Endothelial cell of umbilical vein (primary cell): Measurements from ENCODE around the gene TUFT1. TPM values are rescaled to one million over a fixed set of nuclear protein-coding genes. Genes with fewer than 3 reads are reported as not detected.

Experiments used
- BruUV-seq: library from RNA; stranded (reverse); fragments of 400-500 nt; replicated peaks from 2 replicates; lab custom pipeline; 2021; lab: Mats Ljungman, UMichigan
- CTCF ChIA-PET: fragments of 300-600, 350-600 bp; sonication (Branson Sonifier 250); formaldehyde crosslinking; loops from one replicate; lab custom pipeline; 2021; ENCODE audit warnings: antibody characterized with exemption, inconsistent platforms; lab: Charles Lee
- POLR2A ChIA-PET: fragments of 300-600, 350-600 bp; sonication (Branson Sonifier 250); formaldehyde crosslinking; loops from one replicate; lab custom pipeline; 2021; ENCODE audit warnings: antibody characterized with exemption, inconsistent platforms; lab: Charles Lee
- DNase-seq: peaks from one replicate; pipeline ENCODE4 v3.0.0-alpha.2; 2011; ENCODE audit warnings: low read depth, low spot score
- FAIRE-seq: peaks from 2 replicates; lab custom pipeline; 2011; peaks lifted over from hg19 to GRCh38; lab: Jason Lieb, UNC
- H2AFZ ChIP-seq: 2 replicates; pipeline ENCODE4 v1.6.0; 2012; ENCODE audit warnings: low read depth, low read length, control low read depth, inconsistent platforms
- H3K27ac ChIP-seq: 2 replicates; pipeline ENCODE4 v1.5.1; 2011; ENCODE audit warnings: low read depth, mild to moderate bottlenecking, control low read depth, low read length, moderate library complexity; ENCODE audit not compliant: insufficient read depth
- H3K27me3 ChIP-seq, 2 experiments: 2 replicates each; pipeline versions ENCODE4 v1.6.0 to v1.6.1; 2011; ENCODE audit warnings: low read length in 2 of 2, mixed read lengths in 1 of 2; ENCODE audit not compliant: control insufficient read depth in 2 of 2, insufficient read depth in 2 of 2
- H3K36me3 ChIP-seq, 2 experiments: 2 replicates in 1 of 2; 3 replicates in 1 of 2; pipeline ENCODE4 v1.5.1; 2011; ENCODE audit warnings: low read length in 2 of 2, mild to moderate bottlenecking in 1 of 2, moderate library complexity in 1 of 2; ENCODE audit not compliant: control insufficient read depth in 2 of 2, insufficient read depth in 2 of 2; ENCODE audit errors: extremely low read depth in 1 of 2
- H3K4me1 ChIP-seq: 3 replicates; pipeline ENCODE4 v1.5.1; 2011; ENCODE audit warnings: mild to moderate bottlenecking, low read length; ENCODE audit not compliant: control insufficient read depth, insufficient read depth; ENCODE audit errors: extremely low read depth
- H3K4me2 ChIP-seq: 2 replicates; pipeline ENCODE4 v1.6.1; 2011; ENCODE audit warnings: low read length, control low read depth, mixed read lengths; ENCODE audit not compliant: insufficient read depth
- H3K4me3 ChIP-seq, 3 experiments: fragments of 200-600 bp in 1 of 3; sonication (generic), shearing (Covaris generic) in 1 of 3; replicated peaks in 1 of 3; 2 replicates each; pipeline ENCODE4 v1.5.1; 2011 to 2016; ENCODE audit warnings: control low read depth in 3 of 3, low read length in 3 of 3, mild to moderate bottlenecking in 2 of 3, inconsistent platforms in 1 of 3, low read depth in 1 of 3, moderate library complexity in 1 of 3; ENCODE audit not compliant: insufficient read depth in 1 of 3
- H3K79me2 ChIP-seq: 2 replicates; pipeline ENCODE4 v1.6.0; 2012; ENCODE audit warnings: low read length, inconsistent platforms; ENCODE audit not compliant: control insufficient read depth, insufficient read depth
- H3K9ac ChIP-seq: replicated peaks from 2 replicates; pipeline ENCODE3; 2011; ENCODE audit warnings: low read length, control low read depth; ENCODE audit not compliant: insufficient read depth; ENCODE audit errors: extremely low read depth
- H3K9me1 ChIP-seq: replicated peaks from 3 replicates; pipeline ENCODE4 v1.6.0; 2011; ENCODE audit warnings: mild to moderate bottlenecking, low read length; ENCODE audit not compliant: control insufficient read depth, insufficient read depth; ENCODE audit errors: extremely low read depth
- H3K9me3 ChIP-seq: replicated peaks from 2 replicates; pipeline ENCODE4 v1.5.1; 2012; ENCODE audit warnings: low read length, inconsistent platforms; ENCODE audit not compliant: control insufficient read depth, insufficient read depth
- H4K20me1 ChIP-seq: replicated peaks from 2 replicates; pipeline ENCODE3; 2011; ENCODE audit warnings: mild to moderate bottlenecking, low read length; ENCODE audit not compliant: control insufficient read depth, insufficient read depth; ENCODE audit errors: extremely low read depth
- CTCF ChIP-seq, 2 donors: IDR thresholded peaks; 1 replicate in 1 of 2; 2 replicates in 1 of 2; pipeline ENCODE4 v1.5.1; 2011; ENCODE audit warnings: low read length in 2 of 2, mild to moderate bottlenecking in 2 of 2, moderate library complexity in 2 of 2, control low read depth in 1 of 2, inconsistent platforms in 1 of 2, low read depth in 1 of 2; ENCODE audit not compliant: insufficient read depth in 1 of 2; ENCODE audit errors: extremely low read depth in 1 of 2
- EZH2 ChIP-seq: IDR thresholded peaks from 2 replicates; pipeline ENCODE4 v1.6.1; 2012; ENCODE audit warnings: borderline replicate concordance, low read depth, mild to moderate bottlenecking, moderate library complexity, low read length, inconsistent platforms; ENCODE audit not compliant: severe bottlenecking
- FOS ChIP-seq: IDR thresholded peaks from 2 replicates; pipeline ENCODE4 v1.6.1; 2011; ENCODE audit warnings: mild to moderate bottlenecking, low read length, moderate library complexity, borderline replicate concordance; ENCODE audit not compliant: insufficient read depth
- GATA2 ChIP-seq: IDR thresholded peaks from 2 replicates; pipeline ENCODE4 v1.7.0; 2011; ENCODE audit warnings: low read depth, mild to moderate bottlenecking, moderate library complexity, mixed read lengths, low read length; ENCODE audit not compliant: insufficient read length, insufficient read depth
- JUN ChIP-seq: IDR thresholded peaks from 2 replicates; pipeline ENCODE4 v1.6.1; 2011; ENCODE audit warnings: borderline replicate concordance, low read depth; ENCODE audit not compliant: insufficient read length, insufficient read depth
- MAX ChIP-seq: IDR thresholded peaks from 2 replicates; pipeline ENCODE4 v1.6.1; 2011; ENCODE audit not compliant: insufficient read depth, insufficient read length
- MYC ChIP-seq: IDR thresholded peaks from one replicate; pipeline ENCODE4 v1.6.1; 2011; ENCODE audit warnings: mild to moderate bottlenecking, low read depth, low read length
- POLR2A ChIP-seq: IDR thresholded peaks from 2 replicates; pipeline ENCODE4 v1.6.1; 2012; ENCODE audit warnings: low read depth, mild to moderate bottlenecking, control low read depth, low read length
- dilution Hi-C: fragments of 300-500 bp; cut with MboI; formaldehyde crosslinking; loops from one replicate; pipeline ENCODE4 v1.15.0; 2019; ENCODE audit warnings: low sequenced_read_pairs; ENCODE audit not compliant: extremely low pct_ligation_motif_present
- intact Hi-C: fragments of 100-400 bp; cut with micrococcal nuclease; formaldehyde crosslinking; loops from one replicate; pipeline ENCODE4 v1.10.0; 2022
- polyA plus RNA-seq, 4 experiments: library from polyadenylated mRNA; depleted of rRNA in 3 of 4; stranded (reverse) in 3 of 4; unstranded in 1 of 4; fragments of >200 nt; gene quantifications; 2 replicates each; pipeline versions ENCODE4 v1.2.1 to v1.2.3, GENCODE V29; 2011 to 2012; ENCODE audit warnings: missing spikeins in 1 of 4
- total RNA-seq: library from RNA; stranded (reverse); gene quantifications from 2 replicates; pipeline ENCODE4 v1.2.3, GENCODE V29; 2021

The TUFT1 gene
- total and polyA plus RNA-seq, 2 donors (not counting 3 experiments of a cell fraction or from before 2014, with no cell fraction given): 4.3 to 5.1 TPM

GRCh38 chr1:151502859-151503780 lies 37.0 kb upstream of the TUFT1 start:
- H3K4me1 ChIP-seq: no peaks in the 10 kb centered on the region
- BruUV-seq: no TSS peak
- ChIA-PET CTCF (no interaction called here), POLR2A (interaction anchor here (0.6 kb wide), 1 partner anchor 184 kb away, joined by 3 read pairs; no protein-coding TSS in a partner anchor)
- intact Hi-C loops (no loop called here), dilution Hi-C loops (no loop called here)
- H2AFZ ChIP-seq: no peak overlapping the region
- no peak for TF ChIP-seq MAX
- no peak for TF ChIP-seq JUN
- no peak for TF ChIP-seq MYC
- no peak for TF ChIP-seq GATA2
- no peak for TF ChIP-seq EZH2
- no peak for DNase-seq
- H4K20me1 ChIP-seq: no peaks in the 10 kb centered on the region
- no peak overlapping the region for H3K27ac ChIP-seq
- H3K9ac ChIP-seq: no peak overlapping the region
- H3K79me2 ChIP-seq: no peaks in the 10 kb centered on the region
- H3K36me3 ChIP-seq: no peaks in the 10 kb centered on the region
- H3K27me3 ChIP-seq: peaks cover 0 to 6% of the 10 kb centered on the region in 2 experiments
- H3K9me1 ChIP-seq: no peaks in the 10 kb centered on the region
- no peak overlapping the region for H3K4me2 ChIP-seq
- H3K9me3 ChIP-seq: no peaks in the 10 kb centered on the region
- no peak overlapping the region for H3K4me3 ChIP-seq
- no peak for FAIRE-seq

- Histone ChIP-seq H3K79me2 (no peaks in the 10 kb centered on the region), H3K4me3 (no peak overlapping the region), H3K9ac (no peak overlapping the region), H3K9me1 (no peaks in the 10 kb centered on the region), H3K4me1 (no peaks in the 10 kb centered on the region), H3K36me3 (no peaks in the 10 kb centered on the region), H3K27me3 (peaks cover 0 to 6% of the 10 kb centered on the region in 2 experiments), H3K27ac (no peak overlapping the region), H4K20me1 (no peaks in the 10 kb centered on the region), H3K9me3 (no peaks in the 10 kb centered on the region), H3K4me2 (no peak overlapping the region), H2AFZ (no peak overlapping the region)
- FAIRE-seq (no peak), DNase-seq (no peak)
- ChIA-PET CTCF (interaction anchor here (0.9 kb wide), 1 partner anchor 106 kb away, joined by 3 read pairs; no protein-coding TSS in a partner anchor), POLR2A (no interaction called here)
- dilution Hi-C loops: no loop called here
- intact Hi-C loops: no loop called here
- TF ChIP-seq FOS (no peak), POLR2A (no peak), EZH2 (no peak), CTCF (IDR thresholded peaks at IDR 0.05; ENCODE audit: extremely low read depth in 1 of 2, insufficient read depth in 1 of 2, low read depth in 1 of 2, low read length in 2 of 2) (no peak)
- BruUV-seq: no TSS peak
These were observed 35.9 kb upstream of the TUFT1 start for GRCh38 chr1:151504252-151504651.
